Cardiac septum (tissue), 1 donor: ENCODE measurements around the gene CGA. TPM values are rescaled to one million over a fixed set of nuclear protein-coding genes. Genes with fewer than 3 reads are reported as not detected.

Experiments
- DNase-seq: peaks from one replicate; pipeline ENCODE4 v3.0.0-alpha.2; 2020; ENCODE audit warnings: low spot score
- intact Hi-C: fragments of 100-400 bp; cut with DNase I; formaldehyde crosslinking; loops from one replicate; pipeline ENCODE4 v1.14.0; 2022
- total RNA-seq: library from RNA; stranded (reverse); fragmentation: NEBNext Ultra II Directional; extraction: Animal tissue kit (Norgen Biotek cat#: 25700); gene quantifications from one replicate; pipeline ENCODE4 v1.2.1, GENCODE V29; 2021
- donor health status: DM: no; HTN: no; CAD: no.

CGA gene
- total RNA-seq, 1 donor from 2014 or later = not detected

DNA sequence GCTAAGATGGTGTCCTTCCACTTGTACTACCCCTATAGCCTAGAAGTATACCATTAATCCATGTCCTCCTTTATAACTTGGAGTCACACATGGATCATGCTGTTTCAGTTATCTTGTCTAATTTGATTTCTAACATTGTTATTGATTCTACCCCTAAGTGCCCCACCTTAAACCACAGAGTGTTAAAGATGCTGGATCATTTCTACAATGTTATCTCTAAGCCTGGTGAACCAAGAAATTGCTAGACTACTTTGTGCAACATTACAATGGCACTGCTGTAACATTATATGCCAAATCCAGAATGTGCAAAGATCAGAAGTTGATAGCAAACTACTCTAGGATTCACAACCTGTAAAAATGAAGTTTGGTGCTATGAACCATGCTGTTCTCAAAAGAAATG lies 1.7 kb downstream of the CGA start:
- intact Hi-C loops = no loop called here
- DNase-seq = no peak

DNA sequence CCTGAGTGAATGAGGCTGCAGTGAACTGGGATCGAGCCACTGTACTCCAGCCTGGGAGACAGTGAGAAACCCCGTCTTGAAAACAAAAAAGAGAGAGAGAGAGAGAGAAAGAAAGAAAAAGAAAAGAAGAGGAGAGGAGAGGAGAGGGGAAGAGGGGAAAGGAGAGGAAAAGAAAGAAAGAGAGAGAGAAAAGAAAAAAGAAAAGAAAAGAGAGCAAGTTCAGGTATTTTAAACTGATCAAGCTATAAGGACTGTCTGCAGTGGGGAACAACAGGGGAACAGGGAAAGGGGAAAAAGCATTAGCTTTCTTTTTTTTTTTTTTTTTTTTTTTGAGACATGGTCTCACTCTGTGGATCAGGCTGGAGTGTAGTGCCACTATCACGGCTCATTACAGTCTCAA lies 2.5 kb downstream of the CGA start:
- intact Hi-C loops = no loop called here
- no peak for DNase-seq

DNA sequence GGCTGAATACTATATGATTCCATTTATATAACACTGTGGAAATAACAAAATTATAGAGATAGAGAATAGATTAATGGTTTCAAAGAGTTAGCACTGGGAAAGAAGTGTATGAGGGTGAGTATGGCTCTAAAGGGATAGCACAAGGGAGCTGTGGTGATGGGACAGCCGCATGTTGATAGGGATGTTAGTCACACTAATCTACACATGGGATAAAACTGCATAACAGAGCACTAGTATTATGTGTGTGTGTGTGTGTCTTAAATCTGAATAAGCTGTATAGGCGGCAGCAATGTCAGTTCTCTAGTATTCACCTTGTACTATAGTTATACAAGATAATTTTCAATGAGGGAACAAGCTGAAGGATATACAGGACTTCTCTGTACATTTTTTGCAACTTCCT lies 5.8 kb downstream of the CGA start:
- DNase-seq = no peak
- intact Hi-C loops = no loop called here

DNA sequence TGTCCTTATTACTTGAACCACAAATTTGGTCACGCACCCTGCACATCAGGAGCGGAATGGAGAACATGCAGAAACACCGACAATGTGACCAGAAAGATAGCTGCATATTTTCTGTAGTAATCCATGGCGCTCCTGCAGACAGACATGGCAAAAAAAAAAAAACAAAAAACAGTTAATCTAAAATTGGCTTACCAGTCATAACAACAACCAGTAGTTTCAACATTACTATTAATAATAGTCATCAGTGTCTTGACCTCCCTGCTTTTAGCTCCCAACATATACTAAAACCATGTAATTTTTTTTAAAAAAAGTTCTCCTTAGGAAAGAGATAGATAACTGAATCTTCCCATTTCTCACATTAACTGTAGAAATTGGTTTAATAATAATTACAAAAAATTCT lies 6.8 kb downstream of the CGA start:
- DNase-seq = no peak
- intact Hi-C loops = no loop called here

DNA sequence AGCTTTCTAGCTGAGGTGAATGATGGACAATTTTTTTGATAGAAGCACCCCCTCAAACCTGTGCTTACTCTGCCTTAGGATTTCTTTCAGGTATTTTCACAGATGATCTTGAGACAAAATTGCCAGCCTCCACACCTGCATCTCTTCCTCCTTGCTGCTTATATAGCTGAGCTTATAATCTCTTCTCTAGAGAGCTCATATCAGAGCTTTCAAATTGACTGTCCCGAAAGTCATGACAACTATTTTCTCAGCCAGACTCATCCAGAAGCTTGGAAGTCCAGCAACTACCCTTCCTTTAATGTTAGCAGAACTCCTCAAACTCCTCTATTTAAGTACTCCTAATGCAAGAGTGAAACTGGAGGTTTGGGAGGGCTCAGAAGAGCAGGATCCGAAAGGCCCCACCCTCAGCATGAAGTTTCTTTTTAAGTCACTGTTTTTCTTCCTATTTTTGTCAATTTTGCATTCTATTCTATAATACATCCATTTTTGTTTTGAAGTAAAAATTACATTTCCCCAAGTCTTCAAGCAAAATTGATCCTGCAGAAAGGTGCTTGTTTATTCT lies 12.7 kb downstream of the CGA start:
- no peak for DNase-seq
- intact Hi-C loops = no loop called here

DNA sequence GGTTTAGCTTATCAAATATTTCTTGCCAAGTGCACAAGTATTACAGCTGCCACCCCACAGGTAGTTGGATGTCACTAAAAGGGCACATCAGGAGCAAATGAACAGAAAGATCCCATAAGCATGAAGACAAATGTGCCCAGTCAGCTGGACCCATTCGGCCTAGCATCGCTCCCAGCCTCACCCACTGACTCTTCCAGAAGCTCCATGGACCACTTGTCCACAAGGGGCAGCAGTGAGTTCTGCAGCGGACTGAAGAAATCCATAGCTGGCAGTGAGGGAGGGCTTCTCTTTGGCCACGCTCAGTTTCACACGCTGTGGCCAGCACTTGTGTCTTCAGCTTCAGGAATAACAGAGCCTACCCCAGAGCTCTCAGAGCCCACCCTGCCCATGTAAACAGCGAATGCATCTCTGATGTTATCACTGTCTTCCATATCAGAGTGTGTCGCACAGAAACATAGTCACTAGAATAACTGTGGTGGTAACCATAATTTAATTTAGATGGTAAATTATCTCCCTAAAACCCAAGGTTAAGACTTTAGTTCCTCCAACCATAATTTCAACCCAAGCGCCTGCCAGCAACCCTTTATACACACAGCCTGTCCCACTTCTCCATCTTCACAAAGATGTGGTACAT lies 15.8 kb downstream of the CGA start:
- DNase-seq = no peak
- intact Hi-C loops = no loop called here

DNA sequence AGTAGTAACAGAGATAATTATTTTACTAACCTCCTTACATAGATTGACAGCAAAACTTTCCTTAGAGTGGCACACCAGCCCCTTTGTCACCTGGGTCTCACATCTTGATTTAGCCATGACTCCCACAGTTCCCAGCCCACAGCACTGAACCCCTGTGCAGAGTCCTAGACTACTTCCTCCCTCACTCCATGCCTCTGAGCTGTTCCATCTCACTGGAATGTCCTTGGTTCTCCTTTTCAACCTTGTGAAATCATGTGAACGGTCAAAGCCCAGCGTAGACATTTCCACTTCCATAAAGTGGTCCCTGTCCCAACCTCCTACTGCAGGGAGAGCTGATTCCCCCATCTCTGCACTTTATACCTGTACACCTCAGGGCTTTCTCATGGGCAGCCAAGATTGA lies 19.7 kb downstream of the CGA start:
- intact Hi-C loops = no loop called here
- DNase-seq = no peak

DNA sequence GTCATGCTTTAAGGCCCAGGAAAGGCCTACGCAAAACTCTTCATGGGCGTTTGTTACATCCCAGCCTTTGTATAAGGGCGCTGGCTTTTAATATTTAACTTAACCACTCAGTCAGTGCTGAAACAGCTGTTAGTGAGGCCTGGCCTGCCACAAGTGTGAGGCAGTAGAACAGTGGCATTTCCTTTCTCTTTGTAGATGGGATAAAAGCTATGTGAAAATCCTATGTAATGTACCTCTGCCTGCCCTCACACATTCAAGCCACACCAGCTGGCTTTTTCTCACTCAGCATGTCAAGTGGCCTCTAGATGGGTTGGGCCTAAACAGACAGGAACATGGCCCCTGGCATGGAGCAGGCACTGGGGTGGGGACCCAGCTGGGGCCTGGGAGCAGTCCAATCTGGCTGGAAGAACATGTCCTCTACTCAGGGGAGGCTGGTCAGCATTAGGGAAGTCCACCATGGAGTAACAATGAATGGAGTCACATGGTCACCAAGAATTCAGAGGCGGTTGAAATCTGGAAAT lies 20.7 kb downstream of the CGA start:
- DNase-seq = no peak

DNA sequence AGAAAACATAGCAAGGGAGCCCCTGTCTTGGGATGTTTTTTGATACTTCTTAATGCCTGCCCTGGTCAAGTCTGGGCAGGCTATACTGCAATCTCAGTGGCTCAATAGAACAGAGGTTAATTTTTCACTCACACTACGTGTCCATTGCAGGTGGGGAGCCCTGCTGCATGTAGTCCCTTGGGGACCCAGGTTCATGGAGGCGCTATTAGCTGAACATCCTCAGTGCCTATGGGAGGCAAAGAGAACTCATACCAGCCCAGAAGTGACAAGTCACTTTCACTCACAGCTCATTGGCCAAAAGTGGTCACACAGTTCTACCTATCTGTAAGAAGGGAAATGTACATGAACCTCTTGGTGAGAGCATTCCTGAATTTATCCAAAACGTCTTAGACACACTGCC lies 23.2 kb downstream of the CGA start:
- intact Hi-C loops = no loop called here
- DNase-seq = no peak

More for the DNA sequence above, 20.7 kb downstream of the CGA start:
- intact Hi-C loops = no loop called here

DNA sequence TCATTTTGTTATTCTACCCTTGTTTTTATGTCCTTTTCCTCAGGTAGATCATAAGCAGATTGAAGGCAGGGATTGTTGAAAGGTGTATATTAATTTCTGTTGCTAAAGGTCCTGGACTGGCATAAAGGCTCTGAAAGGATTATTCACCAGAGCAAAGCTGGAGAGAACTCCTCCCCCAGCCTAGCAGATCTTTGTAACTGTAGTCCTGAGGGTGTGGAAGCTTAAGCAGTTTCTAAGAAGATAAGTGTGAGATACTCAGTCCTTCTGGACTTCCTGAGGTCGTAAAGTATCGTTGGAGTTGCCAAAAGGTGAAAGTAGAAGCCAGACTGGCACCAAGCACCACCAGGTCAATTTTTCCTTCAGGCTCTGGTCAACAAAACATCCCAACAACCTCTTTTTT lies 24.2 kb downstream of the CGA start:
- no peak for DNase-seq
- intact Hi-C loops = no loop called here

DNA sequence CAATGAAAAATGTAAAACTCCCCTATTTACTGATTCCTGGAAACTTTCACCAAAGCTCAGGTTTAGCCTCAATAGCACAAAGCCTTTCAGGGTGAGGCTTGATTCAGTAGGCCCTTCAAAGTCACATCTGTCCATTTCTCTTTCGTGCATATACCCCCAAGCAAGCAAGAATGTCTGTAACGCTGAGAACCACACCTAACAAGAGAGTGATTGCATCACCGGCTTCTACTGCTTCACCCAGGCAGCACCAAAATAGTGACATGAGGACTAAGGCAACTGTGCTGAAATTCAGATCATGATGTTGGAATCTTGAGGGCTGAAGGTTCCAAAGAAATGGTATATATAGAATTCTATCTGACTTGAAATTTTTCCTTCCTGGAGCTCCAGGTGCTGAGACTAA lies 26.1 kb downstream of the CGA start:
- intact Hi-C loops = no loop called here
- no peak for DNase-seq

DNA sequence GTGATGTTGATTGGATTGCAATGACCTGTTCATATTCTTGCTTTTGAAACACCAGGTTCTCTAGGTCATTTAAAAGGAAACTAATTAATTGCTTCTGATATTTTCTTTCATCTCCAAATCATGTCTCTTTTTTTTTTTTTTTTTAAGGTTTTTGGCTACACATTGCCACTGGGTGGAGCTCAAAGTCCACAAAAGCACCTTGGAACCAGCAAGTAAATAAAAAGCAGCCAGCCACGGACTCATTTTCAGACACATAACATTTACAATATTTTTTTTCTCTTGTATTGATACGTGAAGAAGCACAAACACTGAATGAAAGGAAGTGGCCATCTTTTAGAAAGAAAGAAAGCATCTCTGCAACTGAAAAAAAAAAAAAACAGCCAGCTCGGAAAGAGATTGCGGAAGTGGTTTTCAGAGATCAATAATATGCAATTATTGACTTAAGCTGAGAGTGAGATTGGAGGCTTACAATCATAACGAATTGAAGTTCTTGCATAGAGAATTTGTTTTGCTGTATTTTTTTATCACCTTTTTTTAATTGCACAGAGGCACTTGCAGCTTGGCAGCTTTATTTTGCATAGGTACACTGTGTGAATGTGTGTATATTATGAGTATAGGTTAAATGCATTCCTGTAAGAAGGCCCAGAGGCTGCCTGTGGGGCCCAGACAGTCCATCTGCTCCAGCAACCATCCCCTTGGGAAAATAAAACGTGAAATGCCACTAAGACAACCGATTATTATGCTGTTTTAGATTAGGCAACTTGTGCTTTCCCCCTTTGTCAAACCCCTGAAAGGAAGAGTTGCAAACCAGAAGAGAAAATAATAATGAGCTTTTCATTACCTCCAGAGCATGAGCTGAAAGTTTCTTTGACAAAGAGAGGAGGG lies 28.2 kb downstream of the CGA start:
- intact Hi-C loops = no loop called here

DNA sequence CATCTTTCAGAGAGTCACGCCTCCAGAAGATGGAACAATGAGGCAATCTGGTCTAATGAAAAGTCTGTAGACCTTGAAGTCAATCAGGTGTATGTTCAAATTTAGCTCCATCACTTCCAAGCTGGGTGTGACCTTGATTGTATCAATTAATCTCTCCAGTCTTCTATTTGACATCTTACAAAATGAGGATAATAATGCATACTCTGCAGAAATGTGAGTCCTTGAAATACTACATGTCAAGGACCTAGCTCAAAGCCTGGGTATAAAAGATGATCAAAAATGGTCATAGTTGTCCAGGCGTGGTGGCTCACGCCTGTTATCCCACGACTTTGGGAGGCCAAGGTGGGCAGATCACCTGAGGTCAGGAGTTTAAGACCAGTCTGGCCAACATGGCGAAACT lies 29.8 kb downstream of the CGA start:
- intact Hi-C loops = no loop called here
- DNase-seq = no peak

More for the DNA sequence above, 28.2 kb downstream of the CGA start:
- no peak for DNase-seq

DNA sequence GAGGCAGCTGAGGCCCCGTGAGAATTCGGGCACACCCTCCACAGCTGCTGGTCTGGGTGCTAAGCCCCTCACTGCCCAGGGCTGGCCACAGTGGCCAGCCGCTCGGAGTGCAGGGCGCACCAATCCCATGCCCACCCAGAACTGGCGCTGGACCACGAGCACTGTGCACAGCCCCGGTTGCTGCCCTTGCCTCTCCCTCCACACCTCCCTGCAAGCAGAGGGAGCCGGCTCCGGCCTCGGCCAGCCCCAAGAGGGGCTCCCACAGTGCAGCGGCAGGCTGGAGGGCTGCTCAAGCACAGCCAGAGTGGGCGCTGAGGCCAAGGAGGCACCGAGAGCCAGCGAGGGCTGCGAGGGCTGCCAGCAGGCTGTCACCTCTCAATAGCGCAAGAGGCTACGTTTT lies 35.0 kb downstream of the CGA start:
- no peak for DNase-seq
- intact Hi-C loops = no loop called here

DNA sequence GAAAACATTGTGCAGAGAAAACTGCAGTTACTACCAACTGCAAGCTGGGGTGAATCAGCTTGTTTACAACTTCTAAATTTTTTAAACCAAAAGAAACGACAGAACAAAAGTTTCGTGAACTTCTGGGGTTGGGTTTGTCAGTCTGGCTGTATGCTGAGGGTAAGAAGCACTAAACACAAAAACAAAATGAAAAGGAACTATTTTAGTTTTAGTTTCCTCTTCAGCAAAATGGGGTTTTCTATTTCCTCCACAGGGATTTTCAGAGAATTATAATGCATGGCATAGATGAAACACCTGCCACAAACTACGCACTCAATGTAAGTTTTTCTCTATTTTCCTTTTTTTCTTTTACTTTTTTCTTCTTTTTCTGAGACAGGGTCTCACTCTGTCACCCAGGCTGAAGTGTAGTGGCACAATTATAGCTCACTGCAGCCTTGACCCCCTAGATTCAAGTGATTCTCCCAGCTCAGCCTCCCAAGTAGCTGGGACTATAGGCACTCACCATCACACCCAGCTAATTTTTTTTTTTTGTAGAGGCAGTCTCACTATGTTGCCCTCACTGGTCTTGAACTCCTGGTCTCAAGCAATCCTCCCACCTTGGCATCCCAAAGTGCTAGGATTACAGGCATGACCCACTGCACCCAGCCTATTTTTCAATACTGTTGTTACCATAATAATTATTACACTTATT lies 40.6 kb downstream of the CGA start:
- DNase-seq = no peak
- intact Hi-C loops = no loop called here

DNA sequence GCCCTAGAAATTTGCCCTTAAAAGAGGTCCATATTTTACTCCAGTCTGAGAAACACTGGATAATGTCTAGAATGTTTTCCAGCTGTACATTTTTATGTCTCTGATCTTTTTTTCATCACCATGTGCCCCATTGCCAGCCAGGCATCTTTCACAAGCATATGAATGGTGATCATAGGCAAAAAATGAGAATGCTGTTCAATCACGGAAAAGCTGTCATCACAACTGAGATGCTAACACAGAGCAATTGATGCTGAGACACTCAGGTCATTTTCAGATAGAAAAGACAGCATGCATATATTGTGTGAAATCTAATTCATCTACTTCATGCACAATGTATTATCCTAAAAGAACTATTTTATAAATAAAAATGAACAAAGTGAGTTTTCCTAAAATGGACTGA lies 41.6 kb downstream of the CGA start:
- intact Hi-C loops = no loop called here
- no peak for DNase-seq

DNA sequence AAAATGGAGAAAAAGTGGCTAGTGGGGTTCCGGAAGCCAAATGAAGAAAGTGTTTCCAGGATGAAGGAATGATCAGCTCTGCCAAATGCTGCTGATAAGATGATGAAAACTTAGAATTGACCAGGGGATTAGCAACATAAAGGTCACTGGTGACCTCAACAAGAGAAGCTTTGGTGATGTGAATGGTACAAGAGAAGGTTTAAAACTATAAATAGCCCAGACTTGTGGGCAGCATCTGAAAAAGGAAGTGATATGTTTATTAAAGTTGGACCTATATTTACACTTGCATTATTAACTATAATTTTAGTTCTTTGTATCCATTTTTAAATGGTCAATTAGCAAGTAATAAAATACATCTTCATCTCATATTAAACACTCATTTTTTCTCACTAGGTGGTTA lies 45.1 kb downstream of the CGA start:
- DNase-seq = no peak

DNA sequence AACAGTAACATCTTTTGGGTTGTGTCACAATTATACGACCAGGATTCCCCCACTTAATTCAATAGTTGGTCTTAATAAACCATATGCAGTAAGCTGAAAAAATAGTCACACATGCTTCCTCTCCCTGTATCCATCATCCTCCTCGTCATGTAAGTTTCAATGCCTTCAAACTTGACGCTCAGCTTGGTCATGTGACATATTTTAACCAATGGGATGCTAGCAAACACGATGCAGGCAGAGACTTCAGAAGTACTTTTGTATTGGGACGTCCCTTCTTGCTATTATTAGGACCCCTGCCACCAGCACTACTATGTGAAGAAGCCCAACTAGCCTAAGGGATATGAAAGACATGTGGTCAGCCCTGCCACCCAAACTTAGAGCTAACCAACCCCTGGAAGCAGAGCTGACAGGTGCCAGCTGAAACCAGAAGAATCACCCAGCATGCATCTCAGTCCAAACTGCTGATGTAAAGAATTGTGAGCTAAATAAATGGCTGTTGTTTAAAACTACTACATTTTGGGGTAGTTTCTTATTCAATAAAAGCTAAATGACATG lies 49.3 kb downstream of the CGA start:
- intact Hi-C loops = no loop called here
- DNase-seq = no peak

More for the DNA sequence above, 45.1 kb downstream of the CGA start:
- intact Hi-C loops = no loop called here

DNA sequence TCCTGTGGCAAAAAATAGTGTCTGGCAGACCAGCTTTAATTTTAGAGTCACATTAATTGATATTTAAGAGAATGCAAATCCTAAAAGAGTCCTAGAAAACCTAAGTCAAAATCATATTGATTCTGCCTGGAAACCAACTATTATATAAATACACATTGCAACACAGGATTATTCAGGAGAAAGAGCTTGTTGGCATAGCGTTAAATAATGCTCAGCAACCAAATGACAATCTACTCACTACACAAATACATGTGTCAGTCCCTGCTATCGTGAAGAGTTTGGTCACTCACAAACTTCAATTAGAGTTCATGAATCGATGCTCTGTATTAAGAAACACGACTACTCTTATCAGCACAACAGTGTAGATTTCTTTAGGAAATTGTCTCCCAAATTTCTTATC lies 54.2 kb downstream of the CGA start:
- no peak for DNase-seq
- intact Hi-C loops = no loop called here
